Vagina (tissue), 2 donors: ENCODE results near the gene RPS6KA5.

Experiments
- CTCF ChIP-seq, 3 experiments: fragments of 450-650 bp in 2 of 3; fragments of 200-600 bp in 1 of 3; sonication (generic) in 1 of 3; IDR thresholded peaks; one replicate each; pipeline ENCODE4 v1.5.1; 2017 to 2019; ENCODE audit warnings: antibody characterized with exemption in 3 of 3, mild to moderate bottlenecking in 2 of 3, moderate library complexity in 2 of 3
- POLR2A ChIP-seq, 2 donors: fragments of 450-650 bp; IDR thresholded peaks; one replicate each; pipeline ENCODE4 v1.6.1; 2017; ENCODE audit warnings: antibody characterized with exemption in 2 of 2, mild to moderate bottlenecking in 2 of 2, moderate library complexity in 2 of 2
- POLR2AphosphoS5 ChIP-seq, 2 donors: sonication (generic); formaldehyde crosslinking; IDR thresholded peaks; one replicate each; pipeline ENCODE4 v1.9.0; 2017; ENCODE audit warnings: antibody characterized with exemption in 2 of 2, mild to moderate bottlenecking in 2 of 2, low read depth in 1 of 2; ENCODE audit not compliant: insufficient read depth in 1 of 2

GRCh38 chr14:90858511-90858910 lies 201.9 kb downstream of the RPS6KA5 start:
- TF ChIP-seq CTCF (IDR thresholded peaks at IDR 0.05) (no peak), POLR2AphosphoS5 (IDR thresholded peaks at IDR 0.05; ENCODE audit: insufficient read depth in 1 of 2, low read depth in 1 of 2) (no peak), POLR2A (IDR thresholded peaks at IDR 0.05) (no peak)
